ENCODE measurements around the gene OR2V1. TPM values are rescaled to one million over a fixed set of nuclear protein-coding genes. Genes with fewer than 3 reads are reported as not detected.

The OR2V1 gene
- polyA plus RNA-seq, 1 donor (not counting 4 experiments of a cell fraction or from before 2014, with no cell fraction given), result not detected

DNA sequence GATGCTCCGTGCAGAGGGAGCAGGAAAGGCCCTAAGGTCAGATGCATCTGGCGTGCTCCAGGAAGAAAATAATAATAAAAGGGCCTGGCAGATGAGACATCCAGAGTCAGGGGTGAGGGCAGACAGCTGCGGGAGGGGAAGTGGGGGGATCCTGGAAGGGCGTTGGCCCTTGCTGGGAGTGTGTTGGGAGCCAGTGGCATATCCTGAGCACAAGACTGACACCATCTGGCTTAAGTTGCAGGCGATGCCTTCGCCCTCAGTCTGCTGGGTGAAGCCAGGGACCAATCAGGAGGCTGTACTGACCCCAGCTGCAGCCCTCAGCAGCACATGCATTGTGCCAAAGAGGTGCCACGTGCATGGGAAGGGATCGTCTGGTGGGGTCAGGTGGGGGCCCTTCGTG is 20.2 kb upstream of the OR2V1 start:
- no peak overlapping the region for H3K9ac ChIP-seq (ENCODE audit: control insufficient read depth, extremely low read depth, insufficient read depth, low read length)

DNA sequence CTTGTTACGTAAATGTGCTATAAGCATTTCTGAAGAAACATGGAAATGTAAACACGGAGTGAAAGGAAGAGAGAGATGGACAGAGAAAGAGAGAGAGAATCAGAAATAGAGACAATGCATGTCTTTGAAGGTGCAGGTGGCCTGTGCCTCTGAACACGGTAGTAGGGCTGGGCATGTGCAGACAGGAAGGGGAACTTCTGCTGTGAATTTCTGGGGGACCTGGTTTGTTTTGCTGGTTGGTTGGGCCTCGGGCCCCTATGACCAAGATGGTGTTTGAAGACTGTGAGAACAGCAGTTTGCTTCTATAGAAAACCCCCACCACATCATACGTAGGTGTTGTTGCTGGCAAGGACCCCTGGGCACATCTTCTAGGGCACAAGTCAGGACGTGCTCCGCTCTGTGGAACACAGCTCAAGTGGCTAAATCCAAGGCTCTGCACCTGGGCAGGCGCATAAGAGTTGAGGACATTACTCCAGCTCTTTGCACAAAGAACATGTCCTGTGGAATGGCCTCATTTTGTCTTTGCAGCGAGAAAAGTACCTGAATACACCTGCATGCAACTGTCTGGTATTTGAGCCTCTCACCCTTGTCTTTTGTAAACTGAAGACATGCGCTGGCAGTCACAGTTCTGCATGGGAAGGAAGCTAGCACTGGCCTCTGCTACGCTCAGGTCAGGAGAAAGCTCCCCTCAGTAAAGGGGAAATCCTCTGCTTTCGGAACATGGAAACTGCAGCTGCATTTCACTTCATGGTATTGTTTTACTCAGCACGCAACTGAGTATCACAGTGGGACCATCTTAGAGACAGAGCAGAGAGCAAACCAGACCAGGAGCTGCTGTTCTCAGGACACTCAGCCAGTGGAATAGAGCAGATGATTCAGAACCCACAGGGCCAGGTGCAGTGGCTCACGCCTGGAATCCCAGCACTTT is 19.1 kb upstream of the OR2V1 start:
- DNase-seq (ENCODE audit: low read depth, low spot score) (no peak), FAIRE-seq (peak; percentile 43)
- no peak overlapping the region for H3K27ac ChIP-seq (ENCODE audit: control insufficient read depth, insufficient read depth, low read length)
- H2AFZ ChIP-seq (ENCODE audit: control insufficient read depth, low read length), result no peak overlapping the region
- H3K4me1 ChIP-seq (ENCODE audit: control insufficient read depth, extremely low read depth, insufficient read depth, low read length), result peaks cover 12% of the 10 kb centered on the region
- no peak for TF ChIP-seq CTCF (optimal IDR thresholded peaks at IDR 0.05 in 1 of 3, IDR thresholded peaks at IDR 0.05 in 1 of 3, conservative IDR thresholded peaks at IDR 0.05 in 1 of 3; ENCODE audit: extremely low read depth in 1 of 3, insufficient read depth in 2 of 3, low read length in 3 of 3)
- TF ChIP-seq EZH2 (IDR thresholded peaks at IDR 0.05; ENCODE audit: low read length), result no peak
- peak overlapping the region; percentile 45 for H3K4me2 ChIP-seq (ENCODE audit: control insufficient read depth, extremely low read depth, insufficient read depth, low read depth, low read length)
- dilution Hi-C loops (cut with MboI; ENCODE audit: extremely low pct_ligation_motif_present, low sequenced_read_pairs), result no loop called here
- H3K4me3 ChIP-seq (ENCODE audit: control insufficient read depth in 2 of 3, extremely low read depth in 1 of 3, insufficient read depth in 2 of 3, low read depth in 1 of 3, low read length in 3 of 3), result no peak overlapping the region
- no peaks in the 10 kb centered on the region for H3K79me2 ChIP-seq (ENCODE audit: control insufficient read depth, insufficient read depth, low read length)
- H3K9me3 ChIP-seq (ENCODE audit: control insufficient read depth, low read depth, low read length), result no peaks in the 10 kb centered on the region
- H3K9me1 ChIP-seq (ENCODE audit: control insufficient read depth, extremely low read depth, insufficient read depth, low read length), result no peaks in the 10 kb centered on the region
- no peaks in the 10 kb centered on the region for H3K36me3 ChIP-seq (ENCODE audit: control insufficient read depth in 2 of 2, extremely low read depth in 1 of 2, insufficient read depth in 2 of 2, low read length in 2 of 2)
- no peaks in the 10 kb centered on the region for H4K20me1 ChIP-seq (ENCODE audit: control insufficient read depth, extremely low read depth, insufficient read depth, low read length)
- no peak overlapping the region for H3K9ac ChIP-seq (ENCODE audit: control insufficient read depth, extremely low read depth, insufficient read depth, low read length)
- H3K27me3 ChIP-seq (ENCODE audit: control insufficient read depth, extremely low read depth, insufficient read depth, low read length), result no peaks in the 10 kb centered on the region

More for the DNA sequence above, 20.2 kb upstream of the OR2V1 start:
- H3K27ac ChIP-seq (ENCODE audit: control insufficient read depth, insufficient read depth, low read length), result no peak overlapping the region
- no peaks in the 10 kb centered on the region for H3K27me3 ChIP-seq (ENCODE audit: control insufficient read depth, extremely low read depth, insufficient read depth, low read length)
- FAIRE-seq, result no peak
- no peaks in the 10 kb centered on the region for H4K20me1 ChIP-seq (ENCODE audit: control insufficient read depth, extremely low read depth, insufficient read depth, low read length)
- H2AFZ ChIP-seq (ENCODE audit: control insufficient read depth, low read length), result no peak overlapping the region
- H3K4me3 ChIP-seq (ENCODE audit: control insufficient read depth in 2 of 3, extremely low read depth in 1 of 3, insufficient read depth in 2 of 3, low read depth in 1 of 3, low read length in 3 of 3), result no peak overlapping the region
- peaks cover 12% of the 10 kb centered on the region for H3K4me1 ChIP-seq (ENCODE audit: control insufficient read depth, extremely low read depth, insufficient read depth, low read length)
- no peaks in the 10 kb centered on the region for H3K36me3 ChIP-seq (ENCODE audit: control insufficient read depth in 2 of 2, extremely low read depth in 1 of 2, insufficient read depth in 2 of 2, low read length in 2 of 2)
- H3K79me2 ChIP-seq (ENCODE audit: control insufficient read depth, insufficient read depth, low read length), result no peaks in the 10 kb centered on the region
- H3K9me1 ChIP-seq (ENCODE audit: control insufficient read depth, extremely low read depth, insufficient read depth, low read length), result no peaks in the 10 kb centered on the region
- peak in 1 of 3 experiments; percentile 47 for TF ChIP-seq CTCF (optimal IDR thresholded peaks at IDR 0.05 in 1 of 3, IDR thresholded peaks at IDR 0.05 in 1 of 3, conservative IDR thresholded peaks at IDR 0.05 in 1 of 3; ENCODE audit: extremely low read depth in 1 of 3, insufficient read depth in 2 of 3, low read length in 3 of 3)
- TF ChIP-seq EZH2 (IDR thresholded peaks at IDR 0.05; ENCODE audit: low read length), result no peak
- H3K9me3 ChIP-seq (ENCODE audit: control insufficient read depth, low read depth, low read length), result no peaks in the 10 kb centered on the region
- H3K4me2 ChIP-seq (ENCODE audit: control insufficient read depth, extremely low read depth, insufficient read depth, low read depth, low read length), result no peak overlapping the region
- no peak for DNase-seq (ENCODE audit: low read depth, low spot score)
- dilution Hi-C loops (cut with MboI; ENCODE audit: extremely low pct_ligation_motif_present, low sequenced_read_pairs), result no loop called here

All from keratinocyte (primary cell).